Measurements from ENCODE around the gene ZFP36L2.

The ZFP36L2 gene

DNA sequence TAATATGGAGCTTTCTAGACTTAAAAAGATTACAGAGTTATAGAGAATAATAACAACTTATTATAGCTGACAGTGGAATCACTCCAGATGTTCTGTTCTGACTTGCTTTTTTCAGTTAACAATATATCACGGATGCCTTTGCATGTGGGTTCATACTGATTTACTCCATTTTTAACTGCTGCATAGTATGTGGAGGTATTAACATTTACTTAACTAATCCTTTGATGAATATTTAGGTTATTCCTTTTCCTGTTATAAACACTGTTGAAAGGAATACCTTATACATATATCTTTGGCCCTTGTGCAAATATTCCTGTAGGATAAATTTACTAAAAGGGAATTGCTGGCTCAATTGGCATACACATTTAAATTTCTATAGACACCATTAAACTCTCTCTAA, 33.1 kb upstream of the ZFP36L2 start:
- Mint-ChIP-seq H3K36me3 (ENCODE audit: low read depth) (peaks cover 5% of the 10 kb centered on the region), H3K27me3 (ENCODE audit: low read depth) (no peaks in the 10 kb centered on the region), H3K4me3 (no peak overlapping the region), H3K4me1 (ENCODE audit: low read depth) (peaks cover 3% of the 10 kb centered on the region), H3K27ac (no peak overlapping the region), H3K9me3 (no peaks in the 10 kb centered on the region)

DNA sequence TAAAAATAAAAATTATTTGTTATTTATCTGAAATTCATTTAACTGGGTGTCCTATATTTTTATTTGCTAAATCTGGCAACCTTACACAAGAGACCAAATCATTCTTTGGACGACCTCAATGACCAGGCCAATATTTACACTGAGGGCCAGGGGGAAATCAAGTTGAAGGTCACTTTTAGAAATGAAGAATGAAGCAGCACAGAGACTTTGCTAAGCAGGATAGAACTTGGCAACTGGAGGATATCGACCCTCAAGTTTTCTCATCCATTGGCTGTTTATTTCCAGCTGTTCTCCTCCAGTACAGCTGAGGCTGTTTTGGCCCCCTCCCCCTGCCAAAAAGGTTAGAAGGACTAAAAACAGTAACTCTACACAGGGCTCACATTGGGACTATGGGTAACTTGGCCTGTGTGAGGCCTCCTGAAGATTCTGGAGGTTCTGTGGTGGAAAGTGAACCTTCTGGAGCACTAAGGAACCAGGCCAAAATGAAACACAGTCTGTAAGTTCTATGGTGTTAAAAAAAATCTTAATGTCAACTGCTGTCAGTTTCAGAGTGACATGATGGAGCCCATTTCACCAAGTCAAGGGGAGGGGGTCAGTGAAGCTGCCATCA, 32.2 kb upstream of the ZFP36L2 start:
- H3K27ac Mint-ChIP-seq, result no peak overlapping the region

GRCh38 chr2:43255296-43255910, 29.0 kb upstream of the ZFP36L2 start:
- H3K36me3 Mint-ChIP-seq (ENCODE audit: low read depth), result no peaks in the 10 kb centered on the region
- H3K27me3 Mint-ChIP-seq (ENCODE audit: low read depth), result no peaks in the 10 kb centered on the region
- no peak overlapping the region for H3K4me3 Mint-ChIP-seq
- H3K27ac Mint-ChIP-seq, result no peak overlapping the region
- H3K4me1 Mint-ChIP-seq (ENCODE audit: low read depth), result no peaks in the 10 kb centered on the region
- H3K9me3 Mint-ChIP-seq, result no peaks in the 10 kb centered on the region

More for the DNA sequence above, 32.2 kb upstream of the ZFP36L2 start:
- Mint-ChIP-seq H3K36me3 (ENCODE audit: low read depth) (peaks cover 3% of the 10 kb centered on the region), H3K4me1 (ENCODE audit: low read depth) (peaks cover 2% of the 10 kb centered on the region), H3K9me3 (no peaks in the 10 kb centered on the region), H3K27me3 (ENCODE audit: low read depth) (no peaks in the 10 kb centered on the region), H3K4me3 (no peak overlapping the region)

GRCh38 chr2:43254331-43254730, 27.9 kb upstream of the ZFP36L2 start:
- Mint-ChIP-seq H3K27me3 (ENCODE audit: low read depth) (no peaks in the 10 kb centered on the region), H3K4me3 (no peak overlapping the region), H3K4me1 (ENCODE audit: low read depth) (no peaks in the 10 kb centered on the region), H3K27ac (no peak overlapping the region), H3K36me3 (ENCODE audit: low read depth) (no peaks in the 10 kb centered on the region), H3K9me3 (no peaks in the 10 kb centered on the region)

- Mint-ChIP-seq H3K27me3 (ENCODE audit: low read depth) (no peaks in the 10 kb centered on the region), H3K9me3 (no peaks in the 10 kb centered on the region), H3K27ac (no peak overlapping the region), H3K4me1 (ENCODE audit: low read depth) (no peaks in the 10 kb centered on the region), H3K36me3 (ENCODE audit: low read depth) (no peaks in the 10 kb centered on the region), H3K4me3 (no peak overlapping the region)
Measured at GRCh38 chr2:43251171-43251731, 24.8 kb upstream of the ZFP36L2 start.

GRCh38 chr2:43250015-43250414, 23.6 kb upstream of the ZFP36L2 start:
- Mint-ChIP-seq H3K4me1 (ENCODE audit: low read depth) (no peaks in the 10 kb centered on the region), H3K27me3 (ENCODE audit: low read depth) (no peaks in the 10 kb centered on the region), H3K9me3 (no peaks in the 10 kb centered on the region), H3K36me3 (ENCODE audit: low read depth) (no peaks in the 10 kb centered on the region), H3K4me3 (no peak overlapping the region), H3K27ac (no peak overlapping the region)

DNA sequence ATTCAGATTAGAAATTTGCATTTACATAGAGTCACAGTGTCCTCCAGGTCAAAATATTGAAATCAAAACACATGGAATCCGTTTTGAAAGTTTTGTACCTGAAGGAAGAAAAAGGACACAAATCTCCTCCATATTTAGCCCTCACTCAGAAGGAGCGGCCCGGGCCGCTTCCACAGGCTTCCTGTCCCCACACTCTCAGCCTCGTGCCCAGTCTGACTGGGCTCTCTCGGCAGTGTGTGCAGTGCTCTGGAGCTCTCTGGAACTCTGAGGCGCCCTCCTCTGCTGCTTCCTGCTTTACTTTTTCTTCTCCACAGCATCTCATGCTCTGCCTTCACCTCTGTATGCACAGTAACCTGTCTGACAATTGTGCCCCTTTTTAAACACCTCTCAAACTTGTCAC, 22.2 kb upstream of the ZFP36L2 start:
- Mint-ChIP-seq H3K27ac (no peak overlapping the region), H3K9me3 (no peaks in the 10 kb centered on the region), H3K27me3 (ENCODE audit: low read depth) (no peaks in the 10 kb centered on the region), H3K36me3 (ENCODE audit: low read depth) (no peaks in the 10 kb centered on the region), H3K4me1 (ENCODE audit: low read depth) (no peaks in the 10 kb centered on the region), H3K4me3 (no peak overlapping the region)

DNA sequence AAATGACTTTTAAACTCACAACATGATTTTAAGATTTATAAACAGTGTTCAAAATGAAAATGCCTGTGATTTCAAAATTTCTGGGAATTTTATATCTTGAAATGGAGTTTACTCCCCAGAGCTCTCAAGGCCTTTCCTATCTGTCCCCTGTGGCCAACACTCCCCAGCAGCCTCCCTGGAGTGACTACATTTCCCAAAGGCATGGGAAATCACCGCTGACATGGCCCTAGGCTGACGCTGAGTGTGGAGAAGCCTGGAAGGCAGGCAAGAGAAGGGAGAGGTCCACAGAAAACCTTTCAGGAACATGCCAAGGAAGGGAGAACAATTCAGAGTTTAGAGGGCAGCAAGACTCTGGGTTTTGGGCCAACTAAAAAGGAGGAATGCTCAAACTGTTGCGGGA, 20.2 kb upstream of the ZFP36L2 start:
- H3K4me3 Mint-ChIP-seq, result no peak overlapping the region
- H3K4me1 Mint-ChIP-seq (ENCODE audit: low read depth), result no peaks in the 10 kb centered on the region
- no peak overlapping the region for H3K27ac Mint-ChIP-seq
- H3K9me3 Mint-ChIP-seq, result no peaks in the 10 kb centered on the region
- H3K36me3 Mint-ChIP-seq (ENCODE audit: low read depth), result peaks cover 2% of the 10 kb centered on the region
- H3K27me3 Mint-ChIP-seq (ENCODE audit: low read depth), result no peaks in the 10 kb centered on the region

- no peak overlapping the region for H3K27ac Mint-ChIP-seq
- no peak overlapping the region for H3K4me3 Mint-ChIP-seq
- H3K4me1 Mint-ChIP-seq (ENCODE audit: low read depth), result peaks cover 6% of the 10 kb centered on the region
Measured at GRCh38 chr2:43241558-43241957, 15.2 kb upstream of the ZFP36L2 start.

GRCh38 chr2:43240766-43241150, 14.4 kb upstream of the ZFP36L2 start:
- H3K4me1 Mint-ChIP-seq (ENCODE audit: low read depth), result peaks cover 6% of the 10 kb centered on the region
- H3K4me3 Mint-ChIP-seq, result no peak overlapping the region
- H3K27ac Mint-ChIP-seq, result no peak overlapping the region
- H3K9me3 Mint-ChIP-seq, result no peaks in the 10 kb centered on the region
- H3K27me3 Mint-ChIP-seq (ENCODE audit: low read depth), result no peaks in the 10 kb centered on the region
- peaks cover 2% of the 10 kb centered on the region for H3K36me3 Mint-ChIP-seq (ENCODE audit: low read depth)

More at GRCh38 chr2:43241558-43241957, 15.2 kb upstream of the ZFP36L2 start:
- Mint-ChIP-seq H3K9me3 (no peaks in the 10 kb centered on the region), H3K27me3 (ENCODE audit: low read depth) (no peaks in the 10 kb centered on the region), H3K36me3 (ENCODE audit: low read depth) (peaks cover 2% of the 10 kb centered on the region)

DNA sequence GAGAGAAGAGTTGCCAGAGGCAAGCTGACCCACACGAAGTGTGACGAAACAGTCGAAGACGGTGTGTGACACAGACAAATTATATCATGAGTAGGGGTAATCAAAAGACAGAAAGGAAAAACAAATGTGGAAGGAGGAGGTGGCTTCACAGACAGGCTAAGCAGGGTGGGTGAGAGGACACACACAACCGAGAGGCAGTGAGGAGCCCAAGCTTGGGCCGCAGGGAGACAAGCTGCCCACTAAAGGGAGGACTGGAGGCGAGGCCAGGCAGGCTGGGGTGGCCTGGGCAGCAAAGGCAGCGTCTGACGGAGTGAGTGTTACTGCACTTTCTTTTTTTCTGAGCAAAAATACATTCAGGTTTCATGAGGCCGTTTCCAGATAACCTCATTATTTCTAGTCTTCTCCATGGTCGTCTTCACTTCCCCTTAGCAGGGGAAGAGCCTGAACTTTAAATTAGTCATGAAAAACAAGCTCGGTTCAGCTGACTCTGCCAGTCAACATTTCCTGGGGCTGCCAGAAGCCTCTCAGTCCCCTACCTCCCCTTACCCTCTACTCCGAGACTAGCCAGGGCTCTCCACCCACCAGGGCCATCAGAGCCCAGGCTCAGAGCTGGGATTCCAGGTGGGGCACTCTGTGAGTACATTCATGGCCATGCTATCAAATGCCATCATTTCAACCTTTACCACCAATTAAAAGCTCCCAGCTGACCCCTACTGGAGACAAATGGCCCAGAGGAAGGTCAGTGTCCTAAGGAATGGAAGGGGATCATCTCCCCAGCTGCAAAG, 13.8 kb upstream of the ZFP36L2 start:
- Mint-ChIP-seq H3K36me3 (ENCODE audit: low read depth) (peaks cover 2% of the 10 kb centered on the region), H3K27ac (no peak overlapping the region), H3K9me3 (no peaks in the 10 kb centered on the region), H3K4me3 (no peak overlapping the region), H3K27me3 (ENCODE audit: low read depth) (no peaks in the 10 kb centered on the region), H3K4me1 (ENCODE audit: low read depth) (peaks cover 6% of the 10 kb centered on the region)

- no peak overlapping the region for H3K27ac Mint-ChIP-seq
- no peaks in the 10 kb centered on the region for H3K27me3 Mint-ChIP-seq (ENCODE audit: low read depth)
- H3K9me3 Mint-ChIP-seq, result no peaks in the 10 kb centered on the region
- no peak overlapping the region for H3K4me3 Mint-ChIP-seq
- peaks cover 6% of the 10 kb centered on the region for H3K4me1 Mint-ChIP-seq (ENCODE audit: low read depth)
- H3K36me3 Mint-ChIP-seq (ENCODE audit: low read depth), result peaks cover 2% of the 10 kb centered on the region
Measured at GRCh38 chr2:43238813-43239212, 12.4 kb upstream of the ZFP36L2 start.

DNA sequence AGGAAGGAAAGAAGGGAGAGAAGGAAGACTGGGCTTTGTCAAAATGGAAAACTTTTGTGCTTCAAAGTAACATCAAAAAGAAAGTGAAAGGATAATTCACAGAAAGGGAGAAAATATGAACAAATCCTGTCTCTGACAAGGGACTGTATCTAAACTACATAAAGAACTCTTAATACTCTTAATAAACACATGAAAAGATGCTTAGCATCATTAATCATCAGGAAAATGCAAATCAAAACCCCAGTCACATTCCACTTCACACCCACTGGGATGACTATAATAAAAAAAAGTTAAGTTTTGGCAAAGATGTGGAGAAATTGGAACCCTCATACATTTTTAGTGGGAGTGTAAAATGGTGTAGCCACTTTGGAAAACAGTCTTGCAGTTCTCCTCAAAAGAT, 11.8 kb upstream of the ZFP36L2 start:
- H3K27ac Mint-ChIP-seq, result no peak overlapping the region
- H3K36me3 Mint-ChIP-seq (ENCODE audit: low read depth), result peaks cover 2% of the 10 kb centered on the region
- peaks cover 6% of the 10 kb centered on the region for H3K4me1 Mint-ChIP-seq (ENCODE audit: low read depth)
- no peaks in the 10 kb centered on the region for H3K27me3 Mint-ChIP-seq (ENCODE audit: low read depth)
- no peak overlapping the region for H3K4me3 Mint-ChIP-seq
- no peaks in the 10 kb centered on the region for H3K9me3 Mint-ChIP-seq

GRCh38 chr2:43233218-43234212, 7.1 kb upstream of the ZFP36L2 start:
- peaks cover 16% of the 10 kb centered on the region for H3K4me1 Mint-ChIP-seq (ENCODE audit: low read depth)

More at GRCh38 chr2:43233218-43234212, 7.1 kb upstream of the ZFP36L2 start:
- H3K27me3 Mint-ChIP-seq (ENCODE audit: low read depth), result no peaks in the 10 kb centered on the region
- peaks cover 15% of the 10 kb centered on the region for H3K36me3 Mint-ChIP-seq (ENCODE audit: low read depth)
- H3K27ac Mint-ChIP-seq, result no peak overlapping the region
- H3K4me3 Mint-ChIP-seq, result no peak overlapping the region
- H3K9me3 Mint-ChIP-seq, result no peaks in the 10 kb centered on the region

Data from T-helper 1 cell treated with Interleukin-12 subunit alpha and Interleukin-12 subunit beta and Interleukin-4 antibody, amounts not matched to agents 30 μg/mL and 1 μg/mL, for 36 hours (primary cell).